Measurements from ENCODE around the gene C16orf86. TPM values are rescaled to one million over a fixed set of nuclear protein-coding genes. Genes with fewer than 3 reads are reported as not detected.

The C16orf86 gene
- total and polyA plus RNA-seq, 5 donors, result 3.9 to 6.2 (median 5.3) TPM

DNA sequence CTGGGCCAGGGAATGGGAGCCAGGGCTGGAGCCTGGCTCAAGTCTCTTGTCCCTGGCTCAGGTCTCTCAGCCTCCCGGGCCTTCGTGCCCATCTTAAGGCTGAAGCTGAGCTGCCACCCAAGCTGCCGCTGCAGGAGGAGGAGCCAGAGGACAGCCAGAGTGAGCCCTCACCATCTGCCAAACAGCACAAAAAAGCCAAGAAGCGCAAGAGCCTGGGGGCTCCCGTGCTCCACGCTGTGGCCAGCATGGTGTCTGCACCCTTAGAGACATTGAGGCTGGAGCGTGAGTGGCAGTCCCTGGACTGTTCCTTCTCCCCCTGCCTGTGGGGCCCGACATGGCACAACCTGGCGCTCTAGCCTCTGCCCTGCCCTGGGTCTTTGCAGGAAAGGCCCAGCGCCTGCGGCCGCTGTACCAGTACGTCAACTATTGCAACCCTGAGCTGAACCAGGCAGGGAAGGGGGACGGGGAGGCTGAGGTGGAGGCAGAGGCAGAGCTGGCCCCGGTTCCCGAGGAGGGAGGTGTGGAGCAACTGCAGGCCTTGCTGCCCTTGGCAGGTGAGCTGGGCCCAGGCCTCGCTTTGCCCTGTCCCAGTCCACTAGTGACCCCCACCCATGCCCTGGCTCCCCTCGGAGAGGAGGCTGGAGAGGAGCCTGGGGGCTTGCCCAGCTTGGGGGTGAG is 1.3 kb downstream of the C16orf86 start:
- intact Hi-C loops (cut with DNase I), result loop anchor here (2.0 to 10.0 kb wide), 4 partner anchors 103 to 147 kb away; partner anchors contain the start of genes CTCF (in 3 of the 4) and RIPOR1 (in 1 of the 4)
- DNase-seq (peak; percentile 88 to 95 (median 94)), ATAC-seq (peak; percentile 83 to 86)
- no peak overlapping the region for H3K4me3 ChIP-seq (ENCODE audit: low read length)
- H3K27me3 ChIP-seq (ENCODE audit: control insufficient read depth, insufficient read depth), result no peaks in the 10 kb centered on the region
- H3K4me1 ChIP-seq (ENCODE audit: control insufficient read depth, insufficient read depth, low read length), result peaks cover 5% of the 10 kb centered on the region
- H3K27ac ChIP-seq (ENCODE audit: low read length), result peak overlapping the region; percentile 75
- no peaks in the 10 kb centered on the region for H3K9me3 ChIP-seq (ENCODE audit: control insufficient read depth, low read length)
- 22% methylated on average over 18 of the region's 18 CpGs for WGBS

DNA sequence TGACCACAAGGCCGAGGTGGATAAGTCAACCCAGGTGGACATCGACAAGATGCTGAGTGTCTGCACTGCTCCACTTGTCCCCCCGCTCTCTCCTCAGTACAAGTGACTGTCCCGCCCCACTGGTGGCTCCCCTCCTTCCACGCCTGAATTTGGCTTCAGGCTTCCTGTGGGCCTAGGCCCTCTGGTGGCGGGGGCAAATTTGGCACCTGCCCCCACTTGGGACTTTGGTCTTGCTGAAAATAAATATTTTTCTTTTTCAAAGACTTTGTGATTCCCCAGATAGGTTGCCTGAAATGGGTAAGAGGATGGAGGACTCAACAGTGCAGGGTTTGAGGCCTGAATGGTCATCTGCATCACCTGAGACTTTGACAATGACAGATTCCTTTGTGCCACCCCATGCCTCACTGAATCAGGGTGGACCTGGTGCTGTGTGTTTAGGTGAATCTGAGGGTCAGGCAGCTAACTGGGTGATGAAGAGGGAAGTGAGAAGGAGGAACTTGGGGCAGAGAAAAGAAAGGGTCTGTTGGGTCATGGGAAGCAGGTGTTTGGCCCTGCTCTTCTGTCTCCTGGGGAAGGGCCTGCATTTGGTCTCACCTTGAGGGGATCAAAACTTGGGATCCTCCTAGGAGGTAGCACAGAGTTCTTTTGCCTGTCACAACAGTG is 2.0 kb downstream of the C16orf86 start:
- Histone ChIP-seq H3K4me3 (ENCODE audit: low read length) (no peak overlapping the region), H3K9me3 (ENCODE audit: control insufficient read depth, low read length) (no peaks in the 10 kb centered on the region), H3K4me1 (ENCODE audit: control insufficient read depth, insufficient read depth, low read length) (peaks cover 8% of the 10 kb centered on the region), H3K27me3 (ENCODE audit: control insufficient read depth, insufficient read depth) (no peaks in the 10 kb centered on the region), H3K27ac (ENCODE audit: low read length) (no peak overlapping the region)
- ATAC-seq, result no peak
- intact Hi-C loops (cut with DNase I), result loop anchor here (5.0 to 10.0 kb wide), 3 partner anchors 104 to 146 kb away; partner anchors contain the start of genes CTCF (in 3 of the 4) and RIPOR1 (in 1 of the 4)
- WGBS, result 92% methylated on average over 6 of the region's 6 CpGs
- DNase-seq, result peak in 2 of 3 donors; percentile 59 to 64

DNA sequence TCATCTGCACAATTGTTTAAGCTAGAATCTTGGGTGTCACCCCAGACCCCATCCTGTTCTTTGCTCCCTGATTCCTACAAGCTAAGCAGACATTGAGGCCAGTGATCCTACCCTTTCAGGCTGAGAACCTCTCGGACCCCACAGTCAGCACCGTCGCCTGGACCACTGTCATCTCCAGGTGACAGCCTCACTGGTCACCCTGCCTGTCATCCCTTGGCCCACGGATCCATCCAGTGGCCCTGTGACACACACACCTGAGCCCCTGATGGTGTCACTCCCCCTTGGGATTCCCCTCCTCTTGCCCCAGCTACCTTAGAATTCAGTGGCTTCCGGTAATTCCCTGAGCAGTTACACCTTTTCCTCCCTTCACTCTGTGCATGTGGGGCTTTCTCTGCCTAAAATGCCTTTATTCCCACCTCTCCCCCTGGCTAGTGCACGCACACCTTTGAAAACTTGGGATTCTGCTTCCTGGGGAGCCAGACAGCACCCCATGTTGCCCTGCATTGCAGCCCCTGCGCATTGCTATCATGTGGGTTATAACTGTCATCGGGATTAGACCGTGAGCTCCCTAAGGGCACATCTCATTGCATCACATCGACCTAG is 3.0 kb downstream of the C16orf86 start:
- Histone ChIP-seq H3K9me3 (ENCODE audit: control insufficient read depth, low read length) (no peaks in the 10 kb centered on the region), H3K4me3 (ENCODE audit: low read length) (no peak overlapping the region), H3K27ac (ENCODE audit: low read length) (no peak overlapping the region), H3K4me1 (ENCODE audit: control insufficient read depth, insufficient read depth, low read length) (peaks cover 10% of the 10 kb centered on the region), H3K27me3 (ENCODE audit: control insufficient read depth, insufficient read depth) (no peaks in the 10 kb centered on the region)
- DNase-seq (peak in 1 of 3 donors; percentile 56), ATAC-seq (no peak)
- 90% methylated on average over 10 of the region's 10 CpGs for WGBS
- intact Hi-C loops (cut with DNase I), result loop anchor here (5.0 to 10.0 kb wide), 5 partner anchors 105 to 147 kb away; partner anchors contain the start of genes CTCF (in 3 of the 4), RANBP10 (in 1 of the 4), RIPOR1 (in 1 of the 4) and TSNAXIP1 (in 1 of the 4)

DNA sequence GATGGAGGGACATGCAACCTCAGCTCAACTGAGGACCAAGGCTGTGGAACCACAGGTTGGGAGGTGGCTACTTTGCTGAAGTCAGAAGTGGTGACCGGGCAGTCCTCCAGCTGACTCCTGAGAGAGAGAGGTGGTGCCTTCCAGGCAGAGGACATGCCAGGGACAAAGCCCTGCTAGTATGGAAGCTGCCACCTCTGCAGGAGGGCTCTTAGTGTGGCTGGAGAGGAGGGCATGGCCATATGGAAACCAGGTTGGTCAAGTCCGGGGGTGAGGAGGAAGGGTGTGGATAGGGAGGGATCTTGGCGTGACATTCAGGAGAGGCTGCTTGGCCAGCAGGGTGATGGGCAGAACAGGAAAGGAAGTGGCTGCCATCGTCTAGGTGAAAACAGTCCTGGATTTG is 5.7 kb downstream of the C16orf86 start:
- DNase-seq (no peak), ATAC-seq (no peak)
- Histone ChIP-seq H3K27ac (ENCODE audit: low read length) (no peak overlapping the region), H3K9me3 (ENCODE audit: control insufficient read depth, low read length) (no peaks in the 10 kb centered on the region), H3K27me3 (ENCODE audit: control insufficient read depth, insufficient read depth) (no peaks in the 10 kb centered on the region), H3K4me3 (ENCODE audit: low read length) (no peak overlapping the region), H3K4me1 (ENCODE audit: control insufficient read depth, insufficient read depth, low read length) (peaks cover 8% of the 10 kb centered on the region)
- 35% methylated on average over 4 of the region's 4 CpGs for WGBS
- intact Hi-C loops (cut with DNase I), result loop anchor here in 2 of 4 donors (10.0 kb wide), 2 partner anchors 132 to 142 kb away; partner anchors contain the start of genes RANBP10 (in 1 of the 2) and TSNAXIP1 (in 1 of the 2)

DNA sequence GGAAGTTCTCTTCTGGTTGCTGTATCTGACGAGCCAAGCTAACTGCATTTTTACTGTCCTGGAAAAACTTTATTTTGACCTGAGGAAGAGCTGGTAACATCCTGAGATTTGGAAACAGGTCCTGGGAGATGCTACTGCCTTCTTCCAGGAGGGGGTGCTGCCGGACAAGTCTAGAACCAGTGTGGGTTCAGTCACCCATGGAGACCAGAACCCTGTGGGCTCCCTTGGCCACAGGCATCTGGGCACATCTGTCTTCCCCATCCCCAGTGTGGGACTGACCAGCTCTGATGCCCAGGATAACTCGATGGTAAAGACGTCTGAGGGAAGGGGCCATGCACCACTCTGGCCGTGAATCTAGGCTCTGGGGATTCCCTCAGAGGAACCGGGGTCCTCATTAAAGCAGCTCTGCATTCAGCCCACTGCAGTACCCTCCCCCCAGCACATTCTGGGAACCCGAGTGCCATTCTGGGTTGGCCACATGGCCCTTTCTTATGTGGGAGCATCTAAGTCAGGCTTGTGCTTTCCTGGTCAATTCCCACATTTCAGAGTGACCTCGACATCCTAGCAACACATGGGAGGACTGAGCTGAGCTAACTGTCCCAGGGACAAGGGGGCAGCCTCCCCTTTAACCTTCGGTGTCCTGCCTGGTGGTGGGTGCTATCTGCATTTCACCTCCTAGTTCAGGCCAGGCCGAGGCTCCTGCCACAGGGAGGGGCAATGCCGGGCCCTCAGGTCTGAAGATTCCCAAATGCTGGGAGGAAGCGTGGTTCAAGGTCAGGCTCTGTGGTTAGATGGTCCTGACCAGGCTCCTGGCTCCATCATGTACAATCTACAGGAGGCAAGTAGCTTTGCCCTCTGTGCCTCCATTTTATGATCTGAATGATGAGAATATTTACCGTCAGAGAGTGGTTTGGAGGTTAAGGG is 6.4 kb downstream of the C16orf86 start:
- peak; percentile 74 to 87 (median 84) for DNase-seq
- Histone ChIP-seq H3K9me3 (ENCODE audit: control insufficient read depth, low read length) (no peaks in the 10 kb centered on the region), H3K4me3 (ENCODE audit: low read length) (no peak overlapping the region), H3K4me1 (ENCODE audit: control insufficient read depth, insufficient read depth, low read length) (peaks cover 5% of the 10 kb centered on the region), H3K27ac (ENCODE audit: low read length) (peak overlapping the region; percentile 71), H3K27me3 (ENCODE audit: control insufficient read depth, insufficient read depth) (no peaks in the 10 kb centered on the region)
- ATAC-seq, result peak; percentile 44 to 69
- WGBS, result 47% methylated on average over 13 of the region's 13 CpGs
- intact Hi-C loops (cut with DNase I), result loop anchor here in 2 of 4 donors (10.0 kb wide), 2 partner anchors 132 to 142 kb away; partner anchors contain the start of genes RANBP10 (in 1 of the 2) and TSNAXIP1 (in 1 of the 2)

DNA sequence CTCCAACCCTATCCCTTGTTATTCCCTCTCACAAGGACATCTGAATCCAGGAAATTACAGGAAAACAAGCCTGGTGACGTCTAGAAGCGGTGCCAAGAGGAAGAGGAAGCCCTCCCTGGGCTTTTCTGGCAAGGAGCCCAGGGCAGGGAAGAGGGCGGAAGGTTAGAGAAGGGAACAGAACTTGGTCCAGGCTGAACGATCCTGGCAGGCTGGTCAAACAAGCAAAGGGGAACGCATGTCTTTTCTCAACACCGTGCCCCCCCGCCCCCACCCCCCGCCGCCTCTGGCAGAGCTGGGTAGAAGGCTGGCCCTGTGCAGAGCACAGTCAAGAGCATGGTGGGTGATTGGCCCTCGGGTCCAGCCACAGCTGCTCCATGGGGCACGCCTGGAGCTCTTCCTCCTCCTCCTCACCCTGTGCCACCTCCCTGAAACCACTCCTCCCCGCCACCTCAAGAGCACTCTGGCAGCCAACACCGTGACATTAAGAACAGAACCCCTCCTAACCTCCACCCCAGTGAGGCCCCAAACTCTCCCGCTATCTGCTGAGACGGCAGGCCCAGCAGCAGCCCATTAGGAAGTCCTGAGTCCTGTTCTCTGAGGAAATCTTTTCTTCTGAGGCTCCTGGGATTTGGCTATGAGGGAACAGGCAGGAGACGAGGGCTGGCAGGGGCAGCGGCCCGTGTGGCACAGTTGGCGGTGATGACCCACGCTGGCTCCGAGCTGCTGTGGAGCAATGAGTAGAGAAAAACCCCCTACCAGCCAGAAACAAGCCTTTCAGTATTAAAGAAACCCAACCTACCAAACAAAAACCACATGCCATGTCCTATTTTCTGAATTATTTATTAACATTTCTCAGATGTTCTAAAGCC is 7.3 kb downstream of the C16orf86 start:
- DNase-seq, result peak; percentile 82 to 89 (median 89)
- Histone ChIP-seq H3K27me3 (ENCODE audit: control insufficient read depth, insufficient read depth) (no peaks in the 10 kb centered on the region), H3K4me1 (ENCODE audit: control insufficient read depth, insufficient read depth, low read length) (peaks cover 5% of the 10 kb centered on the region), H3K4me3 (ENCODE audit: low read length) (no peak overlapping the region), H3K27ac (ENCODE audit: low read length) (peak overlapping the region; percentile 77), H3K9me3 (ENCODE audit: control insufficient read depth, low read length) (no peaks in the 10 kb centered on the region)
- 42% methylated on average over 21 of the region's 21 CpGs for WGBS
- intact Hi-C loops (cut with DNase I), result loop anchor here in 2 of 4 donors (10.0 kb wide), 2 partner anchors 131 to 141 kb away; partner anchors contain the start of genes RANBP10 (in 1 of the 2) and TSNAXIP1 (in 1 of the 2)
- peak; percentile 67 to 74 for ATAC-seq

DNA sequence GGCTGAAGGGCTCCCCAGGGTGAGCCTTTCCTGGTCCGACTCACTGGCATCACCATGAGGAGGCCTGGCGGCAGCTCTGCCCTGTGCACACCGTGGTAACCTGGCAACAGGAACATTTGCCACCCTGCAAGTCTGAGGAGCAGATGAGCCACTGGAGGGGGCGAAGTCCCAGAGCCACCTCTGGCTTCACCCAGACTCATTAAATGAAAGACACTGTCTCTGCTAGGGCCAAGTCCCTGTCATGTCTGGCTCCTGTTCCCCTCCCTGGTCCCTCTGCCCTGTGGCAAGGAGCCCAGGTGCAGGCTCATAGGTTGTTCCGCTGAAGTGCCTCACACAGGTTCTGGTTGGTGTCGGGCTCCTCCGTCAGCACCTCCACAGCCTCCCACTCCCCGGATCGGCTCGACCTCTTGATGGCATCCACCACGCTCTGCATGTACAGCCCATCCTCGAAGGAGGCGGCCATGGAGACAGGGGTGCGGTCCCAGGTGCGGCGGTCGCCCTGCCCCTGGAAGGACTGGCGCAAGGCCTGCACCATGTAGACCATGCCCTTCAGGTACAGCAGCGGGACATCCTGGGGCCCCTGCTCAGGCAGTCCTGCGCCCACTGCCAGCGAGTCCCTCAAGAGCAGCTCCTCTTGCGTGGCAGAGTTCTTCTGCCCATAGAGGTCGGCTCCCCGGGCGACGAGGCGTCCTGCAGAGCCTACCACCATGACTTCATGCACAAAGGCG is 8.4 kb downstream of the C16orf86 start:
- DNase-seq (peak in 2 of 3 donors; percentile 52 to 55), ATAC-seq (no peak)
- intact Hi-C loops (cut with DNase I), result loop anchor here in 2 of 4 donors (10.0 kb wide), 2 partner anchors 130 to 140 kb away; partner anchors contain the start of genes RANBP10 (in 1 of the 2) and TSNAXIP1 (in 1 of the 2)
- H3K27ac ChIP-seq (ENCODE audit: low read length), result no peak overlapping the region
- peaks cover 5% of the 10 kb centered on the region for H3K4me1 ChIP-seq (ENCODE audit: control insufficient read depth, insufficient read depth, low read length)
- H3K27me3 ChIP-seq (ENCODE audit: control insufficient read depth, insufficient read depth), result no peaks in the 10 kb centered on the region
- no peak overlapping the region for H3K4me3 ChIP-seq (ENCODE audit: low read length)
- 95% methylated on average over 28 of the region's 28 CpGs for WGBS
- no peaks in the 10 kb centered on the region for H3K9me3 ChIP-seq (ENCODE audit: control insufficient read depth, low read length)

DNA sequence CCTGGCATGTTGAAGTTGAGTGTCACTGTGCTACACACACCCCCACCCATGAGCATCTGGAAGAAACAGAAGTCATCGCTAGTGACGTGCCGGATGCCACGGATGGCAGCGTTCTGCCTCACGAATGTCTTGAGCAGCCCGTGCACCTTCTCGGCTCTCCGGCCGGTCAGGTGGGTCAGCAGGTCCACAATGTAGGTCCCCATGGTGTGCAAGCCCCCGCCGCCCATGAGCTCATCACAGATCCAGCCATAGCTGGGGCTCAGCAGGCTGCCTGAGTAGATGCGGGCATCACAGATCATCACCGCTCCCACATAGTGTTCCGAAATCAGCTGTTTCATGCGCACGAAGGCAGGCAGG is 8.9 kb downstream of the C16orf86 start:
- DNase-seq, result peak in 1 of 3 donors; percentile 38
- H3K9me3 ChIP-seq (ENCODE audit: control insufficient read depth, low read length), result no peaks in the 10 kb centered on the region
- no peak for ATAC-seq
- no peak overlapping the region for H3K27ac ChIP-seq (ENCODE audit: low read length)
- intact Hi-C loops (cut with DNase I), result loop anchor here in 2 of 4 donors (10.0 kb wide), 2 partner anchors 129 to 139 kb away; partner anchors contain the start of genes RANBP10 (in 1 of the 2) and TSNAXIP1 (in 1 of the 2)
- 96% methylated on average over 17 of the region's 17 CpGs for WGBS
- peaks cover 5% of the 10 kb centered on the region for H3K4me1 ChIP-seq (ENCODE audit: control insufficient read depth, insufficient read depth, low read length)
- H3K4me3 ChIP-seq (ENCODE audit: low read length), result no peak overlapping the region
- H3K27me3 ChIP-seq (ENCODE audit: control insufficient read depth, insufficient read depth), result no peaks in the 10 kb centered on the region

DNA sequence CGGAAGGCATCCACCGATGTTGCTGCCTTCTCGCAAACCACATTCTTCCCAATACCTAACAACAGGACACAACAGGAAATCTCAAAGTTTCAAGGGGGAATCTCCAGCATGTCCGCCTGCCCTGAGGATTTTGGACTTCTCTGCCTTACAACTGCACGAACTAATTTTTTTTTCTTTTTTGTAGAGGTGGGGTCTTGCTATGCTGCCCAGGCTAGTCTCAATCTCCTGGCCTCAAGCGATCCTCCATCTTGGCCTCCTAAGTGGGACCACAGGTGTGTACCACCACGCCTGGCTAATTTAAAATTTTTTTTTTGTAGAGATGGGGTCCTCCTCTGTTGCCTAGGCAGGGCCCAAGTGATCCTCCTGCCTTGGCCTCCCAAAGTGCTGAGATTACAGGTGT is 9.4 kb downstream of the C16orf86 start:
- DNase-seq (no peak), ATAC-seq (no peak)
- Histone ChIP-seq H3K27me3 (ENCODE audit: control insufficient read depth, insufficient read depth) (no peaks in the 10 kb centered on the region), H3K4me1 (ENCODE audit: control insufficient read depth, insufficient read depth, low read length) (peaks cover 5% of the 10 kb centered on the region), H3K9me3 (ENCODE audit: control insufficient read depth, low read length) (no peaks in the 10 kb centered on the region), H3K27ac (ENCODE audit: low read length) (no peak overlapping the region), H3K4me3 (ENCODE audit: low read length) (no peak overlapping the region)
- 95% methylated on average over 7 of the region's 7 CpGs for WGBS
- intact Hi-C loops (cut with DNase I), result loop anchor here in 2 of 4 donors (10.0 kb wide), 2 partner anchors 129 to 139 kb away; partner anchors contain the start of genes RANBP10 (in 1 of the 2) and TSNAXIP1 (in 1 of the 2)
